SK-MEL-5 (cell line): ENCODE results near the gene PTTG1IP. TPM values are rescaled to one million over a fixed set of nuclear protein-coding genes. Genes with fewer than 3 reads are reported as not detected.

Experiments
- DNase-seq: peaks from one replicate; pipeline ENCODE4 v3.0.0-alpha.2; 2016; ENCODE audit warnings: low read depth, low spot score
- in situ Hi-C: cut with HindIII; loops from 2 replicates; pipeline ENCODE4 v1.10.0; 2016; ENCODE audit warnings: low sequenced_read_pairs, high pct_unique_total_duplicates, low pct_unique_long_range_greater_than_20kb
- total RNA-seq: library from RNA; depleted of rRNA; stranded (reverse); fragments of >200 nt; shearing (Covaris generic); gene quantifications from 2 replicates; pipeline ENCODE4 v1.2.3, GENCODE V29; 2014; rRNA removed

Gene PTTG1IP
- total RNA-seq, 1 experiment from 2014 or later: 970 TPM

DNA sequence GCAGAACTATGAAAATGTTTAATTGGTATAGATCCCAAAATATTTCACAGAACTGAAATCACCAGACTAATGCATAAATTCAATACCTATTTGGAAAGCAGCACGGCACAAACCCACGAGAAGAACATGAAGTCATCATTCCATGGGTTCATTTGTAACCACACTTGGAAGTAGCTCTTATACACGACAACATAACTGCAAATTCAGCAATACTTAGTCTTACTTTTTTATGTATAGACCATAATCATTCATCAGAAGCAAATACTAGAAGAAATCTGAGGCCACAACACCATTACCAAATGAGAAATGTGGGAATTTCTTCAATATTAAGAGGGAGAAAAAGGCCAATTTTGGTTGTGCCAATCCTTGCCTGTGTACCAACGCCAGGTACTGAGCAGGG is 67.6 kb downstream of the PTTG1IP start:
- in situ Hi-C loops: no loop called here
- DNase-seq: no peak

DNA sequence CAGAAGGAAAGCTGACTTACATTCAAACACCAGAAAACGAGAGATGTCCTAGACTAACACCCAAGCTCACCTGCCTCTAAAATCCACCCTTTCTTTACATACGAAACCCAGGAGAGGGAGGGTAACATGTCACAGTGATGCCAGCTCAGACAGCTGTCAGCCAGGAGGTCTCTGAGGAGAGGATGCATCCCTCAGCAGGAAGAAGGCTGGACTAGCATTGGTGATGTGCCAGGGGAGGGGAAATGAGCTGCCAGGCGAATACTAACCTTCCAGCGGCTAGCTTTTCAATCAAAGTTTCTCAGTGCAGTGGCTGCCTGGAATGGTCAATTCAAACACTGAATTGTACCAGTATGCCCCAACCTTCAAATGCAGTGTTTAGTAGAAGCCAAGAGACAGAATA is 68.3 kb downstream of the PTTG1IP start:
- DNase-seq: no peak
- in situ Hi-C loops: no loop called here

DNA sequence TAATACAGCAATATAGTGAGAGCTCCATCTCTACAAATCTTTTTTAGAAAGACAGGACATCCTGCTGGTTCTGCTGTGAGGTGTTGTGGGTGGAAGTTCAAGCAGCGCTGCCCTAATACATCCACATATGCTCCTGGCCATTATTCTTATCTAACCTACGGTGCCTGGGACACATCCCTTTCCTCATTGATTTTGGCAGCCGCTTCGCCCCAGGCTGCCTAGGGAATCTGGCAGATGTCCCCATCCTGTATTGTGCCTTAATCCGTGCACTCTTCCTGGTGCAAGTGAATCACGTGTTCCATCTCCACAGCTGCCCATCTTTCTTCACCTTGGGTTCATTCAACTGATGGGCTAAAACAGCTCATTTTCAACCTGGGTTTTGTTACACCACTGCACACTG is 68.7 kb downstream of the PTTG1IP start:
- no peak for DNase-seq
- in situ Hi-C loops: no loop called here

DNA sequence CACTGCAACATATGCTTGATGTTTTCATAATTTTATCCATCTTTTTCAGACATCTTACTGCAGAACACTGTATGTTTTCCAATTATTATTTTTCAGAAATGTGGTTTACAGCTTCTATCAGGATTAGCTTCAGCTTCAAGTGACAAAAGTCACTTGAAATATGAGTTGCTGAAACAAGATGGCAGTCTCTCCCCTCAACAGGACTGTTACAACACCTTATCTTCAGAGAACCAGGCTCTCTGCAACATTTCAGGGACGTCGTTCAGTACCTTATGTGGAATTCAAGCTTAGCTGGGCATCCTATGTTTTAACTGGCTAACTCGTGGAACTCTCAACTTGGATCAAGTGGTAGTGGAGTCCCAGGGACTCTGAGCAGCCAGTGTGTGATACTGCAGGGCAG is 69.8 kb downstream of the PTTG1IP start:
- in situ Hi-C loops: no loop called here

DNA sequence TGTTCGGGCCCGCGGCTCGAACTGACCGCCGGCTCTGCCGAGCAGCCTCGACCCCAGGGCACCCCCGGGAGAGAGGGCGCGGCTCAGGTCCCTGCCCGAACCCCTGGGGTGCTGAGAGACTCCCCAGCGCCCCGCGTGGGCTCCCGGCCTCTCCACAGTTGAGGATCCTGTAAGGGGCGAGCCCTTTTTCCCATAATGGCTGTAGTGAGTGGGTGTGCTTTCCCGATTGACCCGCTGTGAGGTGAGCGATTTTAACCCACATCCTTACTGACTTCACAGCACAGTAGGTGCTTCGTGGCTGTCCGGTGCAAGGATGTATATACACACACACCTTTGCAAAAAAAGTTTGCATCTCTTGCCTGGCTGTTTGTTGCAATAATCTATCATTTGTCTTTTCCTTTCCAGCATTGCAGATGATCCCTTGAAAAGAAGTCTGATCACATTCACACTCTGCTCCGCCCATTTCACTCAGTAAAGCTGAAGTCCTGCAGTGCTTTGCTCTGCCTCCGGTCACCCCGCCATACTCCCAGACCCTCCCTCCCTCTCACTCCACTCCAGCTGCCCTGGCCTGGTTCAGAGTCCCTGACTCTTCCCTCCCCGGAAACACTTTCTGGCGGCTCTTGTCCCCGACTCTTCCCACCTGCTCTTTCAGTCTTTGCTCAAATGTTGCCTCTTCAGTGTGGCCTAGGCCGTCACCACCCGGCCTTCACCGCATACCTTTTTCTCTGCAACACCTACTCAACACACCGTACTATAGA is 70.9 kb downstream of the PTTG1IP start:
- in situ Hi-C loops: no loop called here
- peak; percentile 19 for DNase-seq

More for the DNA sequence above, 69.8 kb downstream of the PTTG1IP start:
- no peak for DNase-seq

DNA sequence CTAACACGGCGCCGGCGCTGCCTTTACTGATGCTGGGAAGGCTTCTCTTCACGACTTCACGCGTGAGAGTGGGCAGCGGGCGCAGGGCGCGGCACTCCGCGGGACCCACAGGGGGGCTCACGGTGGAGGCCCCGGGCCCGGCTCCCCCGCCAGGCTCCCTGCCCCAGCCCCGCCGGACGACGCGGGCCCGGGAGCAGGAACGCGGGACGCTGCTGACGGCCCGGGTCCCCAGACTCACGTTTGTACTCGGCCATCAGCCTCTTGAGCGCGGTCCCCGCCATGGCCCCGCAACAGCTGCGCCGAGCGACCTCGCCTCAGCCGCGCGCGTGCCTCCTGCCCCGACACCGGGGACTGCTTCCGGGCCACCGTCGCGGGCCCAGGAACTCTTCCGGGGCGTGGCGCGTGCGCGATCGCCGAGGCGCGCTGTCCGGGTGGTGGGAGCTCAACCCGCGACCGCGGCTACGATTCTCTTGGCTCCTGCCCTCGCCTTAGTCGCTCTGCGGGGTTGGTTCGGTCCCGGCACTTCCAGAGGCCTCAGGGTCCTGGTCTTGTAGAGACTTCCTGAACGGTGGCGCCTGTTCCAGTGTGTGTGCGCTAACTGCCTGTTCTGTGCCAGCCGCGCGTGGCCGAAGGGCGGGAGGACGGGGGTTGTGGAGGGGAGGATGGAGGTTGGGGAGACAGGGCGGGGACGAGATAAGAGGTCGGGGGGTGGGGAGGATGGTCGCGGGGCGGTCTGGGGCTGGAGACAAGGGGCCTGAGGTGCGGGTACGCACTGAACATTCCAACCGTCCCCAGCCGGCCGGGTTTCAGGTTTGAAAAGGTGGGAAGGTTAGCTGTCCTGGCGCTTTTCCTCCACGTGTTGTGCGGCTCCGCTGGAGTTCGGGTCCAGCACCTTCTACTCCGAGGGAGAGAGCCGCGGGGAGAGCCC is 71.8 kb downstream of the PTTG1IP start, which contains the start of gene UBE2G2:
TSS of gene UBE2G2 (minus strand) at position 353 of the 928 bp plus-strand sequence. CDS start at position 281, 72 bp downstream.
- in situ Hi-C loops: no loop called here

DNA sequence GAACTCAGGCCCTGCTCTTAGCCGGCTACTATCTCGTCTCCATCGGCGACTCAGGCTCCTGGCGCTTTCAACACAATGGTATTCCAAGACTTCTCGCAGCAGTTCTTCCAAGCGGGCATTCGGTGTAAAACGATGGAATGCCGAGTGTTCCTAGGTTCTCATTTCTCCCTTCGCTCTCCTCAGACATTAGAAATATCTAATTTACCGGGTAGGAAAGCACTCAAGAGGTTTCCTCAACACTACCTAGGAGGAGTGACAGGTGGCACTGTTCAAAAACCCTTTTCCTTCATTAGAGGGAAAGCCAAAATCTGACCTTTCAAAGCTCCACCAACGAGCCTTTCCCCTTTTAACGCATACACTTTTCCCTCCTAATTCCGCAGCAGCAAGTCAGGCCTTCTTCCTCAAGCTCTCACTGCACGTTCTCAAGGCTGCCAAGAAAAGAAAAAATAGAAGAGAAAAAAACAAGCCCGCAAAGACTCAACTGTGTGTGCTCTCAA is 72.5 kb downstream of the PTTG1IP start:
- peak; percentile 37 for DNase-seq
- in situ Hi-C loops: no loop called here

More for the DNA sequence above, 71.8 kb downstream of the PTTG1IP start, which contains the start of gene UBE2G2:
- DNase-seq: peak; percentile 70

DNA sequence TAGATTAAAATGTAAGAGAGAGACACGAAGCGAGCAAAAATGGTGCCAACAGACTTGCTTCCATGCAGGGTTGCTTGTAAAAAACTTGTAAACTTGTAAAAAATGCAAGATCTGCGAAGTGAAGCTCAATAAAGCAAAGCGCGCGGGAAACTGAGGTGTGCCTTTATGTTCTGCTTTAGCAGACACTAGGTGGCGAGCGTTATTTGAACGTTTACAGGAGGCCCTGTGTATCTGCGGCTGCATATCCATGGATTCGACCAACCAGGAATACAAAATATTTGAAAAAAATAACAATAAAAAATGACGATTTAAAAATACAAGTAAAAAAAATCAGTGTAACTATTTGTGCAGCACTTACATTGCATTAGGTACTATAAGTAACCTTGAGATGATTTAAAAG is 73.4 kb downstream of the PTTG1IP start:
- in situ Hi-C loops: no loop called here
- peak; percentile 69 for DNase-seq

DNA sequence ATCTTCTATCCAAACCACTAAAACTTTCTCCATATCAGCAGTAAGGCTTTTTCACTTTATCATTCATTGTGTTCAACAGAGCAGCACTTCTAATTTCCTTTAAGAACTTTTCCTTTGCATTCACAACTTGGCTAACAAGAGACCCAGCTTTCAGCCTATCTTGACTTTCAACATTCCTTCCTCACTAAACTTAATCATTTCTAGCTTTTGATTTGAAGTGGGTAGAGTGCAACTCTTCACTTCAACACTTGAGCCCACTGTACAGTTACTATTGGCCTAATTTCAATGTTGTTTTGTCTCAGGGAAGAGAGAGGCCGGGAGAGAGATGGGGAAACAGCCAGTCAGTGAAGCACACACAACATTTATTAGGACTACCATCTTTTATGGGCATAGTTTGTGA is 73.8 kb downstream of the PTTG1IP start:
- in situ Hi-C loops: no loop called here
- no peak for DNase-seq

Other genes starting within 250 kb of the PTTG1IP start
- gene KRTAP10-9, start 246.6 kb downstream of the PTTG1IP start, total RNA-seq: not detected in 2 replicates
- gene KRTAP10-10, start 236.3 kb downstream of the PTTG1IP start, total RNA-seq: not detected in 2 replicates
- not detected in 2 replicates for gene KRTAP10-11, start 227.3 kb downstream of the PTTG1IP start, total RNA-seq
- gene KRTAP12-4, start 219.0 kb downstream of the PTTG1IP start, total RNA-seq: not detected in 2 replicates
- gene KRTAP12-3, start 215.8 kb downstream of the PTTG1IP start, total RNA-seq: not detected in 2 replicates
- gene KRTAP12-2, start 206.8 kb downstream of the PTTG1IP start, total RNA-seq: not detected in 2 replicates
- not detected in 2 replicates for gene KRTAP12-1, start 191.5 kb downstream of the PTTG1IP start, total RNA-seq
- gene KRTAP10-12, start 176.5 kb downstream of the PTTG1IP start, total RNA-seq: not detected in 2 replicates
- not detected in 2 replicates for gene TSPEAR, start 162.1 kb downstream of the PTTG1IP start, total RNA-seq
- gene UBE2G2, start 71.9 kb downstream of the PTTG1IP start, total RNA-seq: 53.3 and 53.9 TPM in 2 replicates
- gene SUMO3, start 55.6 kb downstream of the PTTG1IP start, total RNA-seq: 34.2 and 36.0 TPM in 2 replicates
- 0.05 TPM in 1 of 2 replicates, not detected in the other for gene ITGB2, start 47.2 kb upstream of the PTTG1IP start, total RNA-seq
- gene SLX9, start 66.3 kb upstream of the PTTG1IP start, total RNA-seq: 27.9 and 34.9 TPM in 2 replicates
- gene ADARB1, start 200.9 kb upstream of the PTTG1IP start, total RNA-seq: 8.3 and 13.1 TPM in 2 replicates